NT2/D1 (cell line): ENCODE results near the gene OTP.

Source experiments
- DNase-seq: peaks from one replicate; pipeline ENCODE4 v3.0.0-alpha.2; 2011; ENCODE audit warnings: low read depth, low spot score
- H3K27me3 ChIP-seq: 2 replicates; pipeline ENCODE4 v1.6.0; 2011; ENCODE audit warnings: mild to moderate bottlenecking; ENCODE audit not compliant: insufficient read length, insufficient read depth
- H3K36me3 ChIP-seq: 2 replicates; pipeline ENCODE4 v1.6.1; 2011; ENCODE audit warnings: mild to moderate bottlenecking, low read length, mixed read lengths; ENCODE audit not compliant: insufficient read depth, insufficient read length
- H3K4me1 ChIP-seq: 2 replicates; pipeline ENCODE4 v1.5.1; 2011; ENCODE audit not compliant: insufficient read depth, insufficient read length
- H3K4me3 ChIP-seq: 2 replicates; pipeline ENCODE4 v1.5.1; 2011; ENCODE audit warnings: low read depth; ENCODE audit not compliant: insufficient read length
- H3K9ac ChIP-seq: 2 replicates; pipeline ENCODE4 v1.6.0; 2011; ENCODE audit warnings: low read depth; ENCODE audit not compliant: insufficient read length
- H3K9me3 ChIP-seq: 2 replicates; pipeline ENCODE4 v1.5.1; 2011; ENCODE audit warnings: mild to moderate bottlenecking, low read length; ENCODE audit not compliant: insufficient read depth
- SUZ12 ChIP-seq: IDR thresholded peaks from 2 replicates; pipeline ENCODE4 v1.6.1; 2011; ENCODE audit not compliant: insufficient read length, insufficient read depth; ENCODE audit errors: extremely low read depth
- YY1 ChIP-seq: IDR thresholded peaks from 2 replicates; pipeline ENCODE4 v1.6.1; 2011; ENCODE audit not compliant: insufficient read length, insufficient read depth
- ZNF274 ChIP-seq: IDR thresholded peaks from 2 replicates; pipeline ENCODE4 v1.6.1; 2011; ENCODE audit warnings: mild to moderate bottlenecking, low read depth, low read length

Gene OTP

DNA sequence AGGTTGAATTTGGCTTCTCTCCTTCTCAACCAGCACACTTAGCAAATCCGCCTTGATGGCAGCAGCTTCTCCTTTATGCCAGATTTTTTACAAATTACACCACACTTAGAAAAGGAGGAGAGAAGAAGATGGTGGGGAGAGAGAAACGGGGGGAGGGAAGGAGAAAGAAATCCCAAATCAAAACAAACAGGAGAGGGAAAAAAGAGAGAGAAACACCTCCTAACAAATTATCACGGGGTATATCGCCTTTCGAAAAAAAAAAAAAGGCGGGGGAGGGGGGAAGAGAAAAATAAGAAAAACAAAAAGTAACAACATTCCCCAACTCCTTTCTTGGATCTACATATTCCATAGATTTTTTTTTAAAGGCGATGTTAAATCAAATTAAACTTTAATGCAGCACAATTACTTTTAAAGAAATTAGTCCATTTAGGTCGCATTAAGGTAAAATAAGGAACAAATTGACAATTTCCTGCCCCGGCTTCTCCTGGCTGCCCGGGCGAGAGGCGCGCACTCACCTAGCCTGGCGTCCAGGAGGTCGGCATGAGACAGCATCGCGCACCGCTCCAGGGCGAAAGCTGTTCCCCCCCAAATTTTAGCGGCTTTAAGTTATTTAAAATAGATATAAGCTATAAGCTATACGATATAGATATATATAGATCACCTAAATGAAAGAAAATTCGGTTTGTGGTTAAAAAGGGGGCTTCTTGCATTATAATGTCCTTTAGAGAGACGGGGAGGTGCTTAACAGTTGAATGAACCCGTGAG is at the start of gene OTP:
Gene OTP (minus strand): TSS at position 716 of the 765 bp plus-strand sequence. CDS start 164 bp downstream, at position 552.
- H3K9ac ChIP-seq: no peak within 1 kb of the TSS
- no peaks in the 10 kb centered on the region for H3K9me3 ChIP-seq
- DNase-seq: no peak
- H3K4me3 ChIP-seq: peak within 1 kb of the TSS; percentile 34
- TF ChIP-seq ZNF274: no peak
- no peak for TF ChIP-seq YY1
- TF ChIP-seq SUZ12: no peak
- H3K27me3 ChIP-seq: peaks cover 100% of the 10 kb centered on the region
- peaks cover 8% of the 10 kb centered on the region for H3K4me1 ChIP-seq
- no peaks in the 10 kb centered on the region for H3K36me3 ChIP-seq

DNA sequence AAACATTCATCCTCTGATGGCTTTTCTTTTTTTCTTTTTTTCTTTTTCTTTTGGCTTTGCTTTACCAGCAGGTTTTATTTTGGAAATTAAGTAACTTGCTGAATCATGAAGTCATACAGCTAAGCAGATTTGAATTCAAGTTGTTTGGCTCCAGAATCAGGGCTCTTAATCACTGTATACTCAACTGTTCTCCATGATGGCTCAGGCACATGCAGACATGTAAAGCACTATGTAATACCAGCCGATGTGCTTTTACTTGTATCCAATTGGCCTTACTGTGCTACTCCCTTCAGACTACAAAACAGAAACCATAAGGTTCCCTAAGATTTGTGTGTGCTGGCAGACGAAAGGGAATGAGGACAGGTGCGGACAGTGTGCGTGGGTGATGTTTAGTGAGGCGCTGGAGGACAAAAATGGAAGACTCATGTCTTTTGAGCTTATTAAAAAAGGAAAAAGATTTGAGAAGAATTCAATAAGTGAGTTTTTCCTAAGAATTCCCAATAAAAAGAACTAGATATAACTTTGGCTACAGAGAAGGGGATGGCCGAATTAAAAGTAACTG is 44.7 kb upstream of the OTP start:
- Histone ChIP-seq H3K36me3 (peaks cover 2% of the 10 kb centered on the region), H3K27me3 (no peaks in the 10 kb centered on the region), H3K9ac (no peak overlapping the region), H3K4me3 (no peak overlapping the region), H3K9me3 (no peaks in the 10 kb centered on the region), H3K4me1 (no peaks in the 10 kb centered on the region)
- DNase-seq: no peak
- no peak for TF ChIP-seq YY1
- no peak for TF ChIP-seq ZNF274
- TF ChIP-seq SUZ12: no peak

DNA sequence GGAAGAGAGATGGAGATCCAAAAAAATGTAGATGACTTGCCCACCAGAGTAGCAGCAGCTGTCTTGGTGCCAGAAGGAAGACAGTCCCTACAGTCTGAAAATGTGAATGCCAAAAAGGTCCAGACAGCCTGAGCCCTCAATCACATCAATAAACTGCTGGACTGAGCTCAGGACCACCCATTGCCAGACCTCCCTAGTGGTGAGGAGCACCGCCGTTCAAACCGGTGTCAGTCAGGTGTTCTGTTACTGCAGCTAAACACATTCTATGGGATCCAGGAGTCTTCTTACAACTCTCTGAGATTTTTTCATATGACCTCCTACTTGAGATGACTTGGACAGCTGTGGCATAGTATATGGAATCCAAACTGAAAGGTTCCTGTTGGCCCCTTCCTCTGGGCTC is 32.0 kb upstream of the OTP start:
- Histone ChIP-seq H3K36me3 (no peaks in the 10 kb centered on the region), H3K4me1 (no peaks in the 10 kb centered on the region), H3K9me3 (no peaks in the 10 kb centered on the region; the same call in 1 of the 2 replicates), H3K9ac (no peak overlapping the region), H3K4me3 (no peak overlapping the region), H3K27me3 (no peaks in the 10 kb centered on the region)
- TF ChIP-seq YY1 (no peak), SUZ12 (no peak), ZNF274 (no peak)
- DNase-seq: no peak

DNA sequence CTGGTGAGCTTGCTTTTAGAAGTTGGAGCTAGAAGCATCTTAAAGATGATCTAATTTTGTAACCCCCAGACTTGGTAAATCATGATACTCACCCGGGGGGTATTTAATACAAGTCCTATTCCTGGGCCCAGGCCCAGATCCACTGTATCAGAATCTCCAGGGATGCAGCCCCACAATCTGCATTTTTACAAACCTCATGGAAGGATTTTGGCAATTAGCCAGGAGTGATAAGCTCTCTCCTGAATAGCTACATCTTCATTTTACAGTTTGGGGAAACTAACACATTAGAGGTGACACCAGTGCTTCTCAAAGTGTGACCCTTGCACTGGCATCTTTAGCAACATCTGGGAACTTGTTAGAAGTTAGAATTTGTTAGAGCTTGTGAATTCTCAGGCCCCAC is 31.2 kb upstream of the OTP start:
- Histone ChIP-seq H3K27me3 (no peaks in the 10 kb centered on the region), H3K4me3 (no peak overlapping the region), H3K9ac (no peak overlapping the region), H3K36me3 (no peaks in the 10 kb centered on the region), H3K4me1 (no peaks in the 10 kb centered on the region), H3K9me3 (no peaks in the 10 kb centered on the region)
- DNase-seq: no peak
- TF ChIP-seq SUZ12 (no peak), YY1 (no peak), ZNF274 (no peak)

- no peaks in the 10 kb centered on the region for H3K36me3 ChIP-seq
- no peak overlapping the region for H3K9ac ChIP-seq
- no peaks in the 10 kb centered on the region for H3K27me3 ChIP-seq
- TF ChIP-seq YY1: no peak
- no peak for TF ChIP-seq ZNF274
- TF ChIP-seq SUZ12: no peak
- H3K4me3 ChIP-seq: no peak overlapping the region
- DNase-seq: no peak
- no peaks in the 10 kb centered on the region for H3K9me3 ChIP-seq
- H3K4me1 ChIP-seq: no peaks in the 10 kb centered on the region
Observed at GRCh38 chr5:77663090-77663863, 24.8 kb upstream of the OTP start.

GRCh38 chr5:77662635-77663034 is 24.1 kb upstream of the OTP start:
- TF ChIP-seq ZNF274 (no peak), SUZ12 (no peak), YY1 (no peak)
- no peaks in the 10 kb centered on the region for H3K9me3 ChIP-seq
- no peaks in the 10 kb centered on the region for H3K4me1 ChIP-seq
- no peak for DNase-seq
- no peak overlapping the region for H3K4me3 ChIP-seq
- no peaks in the 10 kb centered on the region for H3K27me3 ChIP-seq
- H3K9ac ChIP-seq: no peak overlapping the region
- no peaks in the 10 kb centered on the region for H3K36me3 ChIP-seq

GRCh38 chr5:77658662-77659061 is 20.1 kb upstream of the OTP start:
- no peaks in the 10 kb centered on the region for H3K27me3 ChIP-seq
- TF ChIP-seq YY1 (no peak), SUZ12 (no peak), ZNF274 (no peak)
- no peaks in the 10 kb centered on the region for H3K36me3 ChIP-seq
- no peaks in the 10 kb centered on the region for H3K9me3 ChIP-seq
- DNase-seq: no peak
- no peak overlapping the region for H3K9ac ChIP-seq
- H3K4me1 ChIP-seq: no peaks in the 10 kb centered on the region
- no peak overlapping the region for H3K4me3 ChIP-seq
